Stimulated activated CD4-positive, alpha-beta T cell treated with anti-CD3 and anti-CD28 coated beads, Interleukin-1b, Interleukin-23, amount 100 ng/mL, for 24 hours (primary cell): ENCODE data around the gene CCDC80.
A peak's percentile ranks its signal among the peaks of the same experiment; 100 is the strongest.
"Not testable (repeated sequence)": the region's sequence is repeated elsewhere in the genome, so short reads cannot be mapped to it uniquely, and the experiment has no call there.

Experiments
- DNase-seq, 4 experiments: peaks; one replicate each; pipeline ENCODE4 v3.0.0-alpha.2; 2020; ENCODE audit warnings: low read depth in 4 of 4, low spot score in 1 of 4

The CCDC80 gene

GRCh38 chr3:112597945-112598344 is 43.0 kb downstream of the CCDC80 start:
- no peak for DNase-seq

- no peak for DNase-seq
Measured at GRCh38 chr3:112594856-112595255, 46.1 kb downstream of the CCDC80 start.

- no peak for DNase-seq
Measured at GRCh38 chr3:112593258-112593657, 47.7 kb downstream of the CCDC80 start.

GRCh38 chr3:112587336-112587735 is 53.6 kb downstream of the CCDC80 start:
- no peak for DNase-seq

GRCh38 chr3:112585782-112586181 is 55.2 kb downstream of the CCDC80 start:
- DNase-seq: no peak

- no peak for DNase-seq
Measured at GRCh38 chr3:112583105-112583504, 57.8 kb downstream of the CCDC80 start.

GRCh38 chr3:112582244-112582874 is 58.6 kb downstream of the CCDC80 start:
- peak in 1 of 4 experiments; percentile 9 for DNase-seq

- no peak for DNase-seq
Measured at GRCh38 chr3:112579697-112580096, 61.2 kb downstream of the CCDC80 start.

GRCh38 chr3:112579232-112579631 is 61.7 kb downstream of the CCDC80 start:
- DNase-seq: no peak

- DNase-seq: no peak
Measured at GRCh38 chr3:112572701-112573100, 68.2 kb downstream of the CCDC80 start.

- no peak for DNase-seq
Measured at GRCh38 chr3:112569265-112569664, 71.7 kb downstream of the CCDC80 start.

- DNase-seq: no peak
Measured at GRCh38 chr3:112568642-112569041, 72.3 kb downstream of the CCDC80 start.

- no peak for DNase-seq
Measured at GRCh38 chr3:112564940-112565305, 76.0 kb downstream of the CCDC80 start.

- DNase-seq: not testable (repeated sequence)
Measured at GRCh38 chr3:112564247-112564939, 76.5 kb downstream of the CCDC80 start.

- peak; percentile 94 to 96 (median 95) for DNase-seq
Measured at GRCh38 chr3:112561734-112562529, 79.0 kb downstream of the CCDC80 start, which contains the start of the genes ATG3 and SLC35A5. ATG3 (minus strand) TSS chr3:112561962; CDS start chr3:112561528, 434 bp downstream. SLC35A5 (plus strand) TSS chr3:112562045; CDS start chr3:112563404, 1,359 bp downstream.

- peak in 3 of 4 experiments; percentile 53 to 74 (median 70) for DNase-seq
Measured at GRCh38 chr3:112561484-112561733, 79.5 kb downstream of the CCDC80 start.

GRCh38 chr3:112560721-112561483 is 80.0 kb downstream of the CCDC80 start:
- peak; percentile 43 to 57 (median 51) for DNase-seq

- DNase-seq: no peak
Measured at GRCh38 chr3:112560307-112560706, 80.6 kb downstream of the CCDC80 start.

GRCh38 chr3:112557976-112558375 is 83.0 kb downstream of the CCDC80 start:
- DNase-seq: no peak

GRCh38 chr3:112555535-112556170 is 85.3 kb downstream of the CCDC80 start:
- no peak for DNase-seq

- no peak for DNase-seq
Measured at GRCh38 chr3:112550859-112551258, 90.1 kb downstream of the CCDC80 start.
